NCI-H69 (cell line): ENCODE measurements around the gene AP1S1.
A peak's percentile ranks its signal among the peaks of the same experiment; 100 is the strongest.
"Not testable (repeated sequence)": the region's sequence is repeated elsewhere in the genome, so short reads cannot be mapped to it uniquely, and the experiment has no call there.

ENCODE experiments used
- DNase-seq: peaks from one replicate; lab custom pipeline; 2025; lab: John Stamatoyannopoulos, UW

AP1S1 gene

DNA sequence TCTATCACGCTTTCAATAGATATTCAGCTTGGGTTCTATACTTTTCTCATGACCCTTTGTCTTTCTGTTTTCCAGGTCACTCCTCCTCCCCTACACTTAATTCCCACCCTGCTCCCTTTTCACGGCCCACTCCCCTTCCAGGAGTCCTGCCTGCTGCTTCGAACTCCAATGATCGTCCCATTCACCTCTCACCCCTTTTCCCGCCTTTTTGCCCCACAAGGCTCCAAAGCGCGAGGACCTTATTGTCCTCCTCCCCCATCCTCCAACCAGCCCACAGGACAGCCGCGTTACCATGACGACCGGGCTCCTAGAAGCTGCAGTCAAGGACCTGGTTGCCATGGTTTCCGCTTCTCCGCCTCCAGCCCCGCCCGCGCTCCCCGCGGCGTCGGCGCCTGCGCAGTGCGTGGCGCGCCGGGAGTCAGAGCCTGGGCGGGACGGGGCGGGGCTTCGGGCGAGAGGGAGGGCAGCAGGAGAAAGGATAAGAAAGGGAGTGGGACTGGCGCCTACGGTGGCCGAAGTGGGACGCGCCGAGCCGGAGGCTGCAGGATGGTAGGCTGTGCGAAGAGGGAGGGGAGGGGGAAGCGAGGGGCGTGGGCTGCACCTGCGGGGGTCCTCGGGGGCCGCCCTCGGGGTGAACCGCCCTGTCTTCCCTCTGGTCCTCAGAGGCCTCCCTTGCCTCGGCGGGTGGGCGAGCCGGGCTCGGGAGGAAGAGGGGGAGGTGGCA is at the start of gene AP1S1:
Gene AP1S1, plus strand, starts transcription at position 508 of the 724 bp plus-strand sequence. Its CDS starts 39 bp downstream, at position 547.
- peak; percentile 99 for DNase-seq

DNA sequence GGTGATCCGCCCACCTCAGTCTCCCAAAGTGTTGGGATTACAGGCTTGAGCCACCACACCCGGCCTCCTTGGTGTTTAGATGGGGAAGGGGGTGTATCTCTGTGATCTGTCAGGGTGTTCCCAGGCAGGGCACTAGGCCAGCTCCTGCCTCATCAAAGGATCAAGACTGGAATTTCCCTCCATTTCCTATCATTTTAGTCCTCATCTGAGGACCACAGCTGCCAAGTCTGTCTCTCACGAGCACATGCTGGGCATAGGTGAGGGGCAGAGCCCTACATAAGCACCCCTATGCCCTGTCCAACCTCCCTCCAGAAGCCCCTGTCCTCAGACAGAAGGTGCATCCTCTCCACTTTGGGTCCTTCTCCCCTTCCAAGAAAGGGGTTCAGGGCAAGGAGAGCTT is 49.5 kb upstream of the AP1S1 start:
- DNase-seq = no peak

DNA sequence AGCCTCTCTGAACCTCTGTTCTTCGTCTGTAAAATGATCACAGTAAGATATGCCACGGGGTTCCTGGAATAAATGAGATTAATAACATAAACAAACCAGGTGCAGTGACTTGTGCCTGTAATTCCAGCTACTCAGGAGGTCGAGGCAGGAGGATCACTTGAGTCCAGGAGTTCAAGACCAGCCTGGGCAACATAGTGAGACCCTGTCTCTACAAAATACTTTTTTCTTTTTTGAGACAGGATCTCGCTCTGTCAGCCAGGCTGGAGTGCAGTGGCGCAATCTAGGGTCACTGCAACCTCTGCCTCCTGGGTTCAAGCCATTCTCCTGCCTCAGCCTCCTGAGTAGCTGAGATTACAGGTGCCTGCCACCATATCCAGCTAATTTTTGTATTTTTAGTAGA is 49.0 kb upstream of the AP1S1 start:
- DNase-seq = not testable (repeated sequence)

DNA sequence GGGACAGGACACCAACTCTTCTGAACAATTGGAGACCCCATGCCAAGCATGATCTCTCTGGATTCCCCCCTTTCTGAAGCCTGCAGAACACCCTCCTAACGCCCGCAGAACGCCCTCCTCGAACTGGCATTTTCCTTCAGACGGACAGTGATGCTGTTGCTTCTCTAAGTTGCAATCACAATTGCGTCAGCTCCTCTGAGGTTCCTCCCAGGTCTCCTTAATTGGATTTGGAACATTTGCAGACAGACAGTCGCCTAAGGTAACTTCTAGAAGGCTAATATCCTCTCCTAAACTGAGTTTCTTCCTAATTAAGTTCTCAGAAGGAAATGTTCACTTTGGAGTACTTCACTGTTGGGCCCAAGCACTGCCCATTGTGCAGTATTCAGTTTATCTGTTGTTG is 47.9 kb upstream of the AP1S1 start:
- no peak for DNase-seq

DNA sequence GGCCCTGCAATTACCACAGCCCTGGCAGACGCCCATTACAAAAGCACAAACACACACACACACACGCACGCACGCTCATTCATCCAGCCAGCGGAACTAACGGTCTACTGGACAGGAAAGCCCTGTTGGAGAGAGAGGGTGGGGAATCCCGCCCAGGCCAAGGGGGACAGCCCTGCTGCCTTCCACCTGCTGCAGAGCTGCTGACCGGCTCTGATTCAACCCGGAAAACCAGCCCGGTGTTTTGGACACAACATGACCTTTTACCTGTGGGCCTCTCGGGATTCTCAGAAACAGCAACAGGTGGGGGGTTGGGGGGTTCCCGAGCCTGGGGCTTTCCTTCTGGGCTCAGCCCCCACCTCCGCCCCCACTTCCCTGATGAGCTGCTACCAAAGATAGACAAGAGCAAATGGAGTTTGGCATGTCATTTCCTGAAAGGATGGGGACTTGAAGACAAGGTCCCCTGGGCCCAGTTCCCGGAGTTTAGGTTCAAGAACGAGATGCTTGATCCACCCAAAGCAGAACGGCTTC is 45.9 kb upstream of the AP1S1 start:
- DNase-seq = peak; percentile 41

DNA sequence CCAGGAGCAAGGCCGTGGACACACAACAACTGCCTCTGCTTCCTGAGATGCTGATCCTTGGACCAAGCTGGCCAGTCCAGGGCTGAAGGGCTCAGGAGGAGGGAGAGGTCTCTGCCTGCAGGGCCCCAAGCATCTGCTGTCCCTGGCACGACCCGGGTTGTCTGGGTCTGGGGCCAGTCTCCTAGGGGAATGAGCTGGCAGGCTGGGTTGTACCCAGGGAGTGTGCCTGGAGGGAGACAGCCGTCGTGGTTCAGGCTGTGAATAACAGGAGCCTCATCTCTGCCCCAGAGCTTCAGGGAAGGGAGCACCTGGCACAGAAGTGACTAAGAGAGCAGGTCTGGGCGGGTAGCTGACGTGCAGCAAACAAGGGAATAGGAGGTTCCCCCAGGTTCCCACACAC is 45.3 kb upstream of the AP1S1 start:
- no peak for DNase-seq

DNA sequence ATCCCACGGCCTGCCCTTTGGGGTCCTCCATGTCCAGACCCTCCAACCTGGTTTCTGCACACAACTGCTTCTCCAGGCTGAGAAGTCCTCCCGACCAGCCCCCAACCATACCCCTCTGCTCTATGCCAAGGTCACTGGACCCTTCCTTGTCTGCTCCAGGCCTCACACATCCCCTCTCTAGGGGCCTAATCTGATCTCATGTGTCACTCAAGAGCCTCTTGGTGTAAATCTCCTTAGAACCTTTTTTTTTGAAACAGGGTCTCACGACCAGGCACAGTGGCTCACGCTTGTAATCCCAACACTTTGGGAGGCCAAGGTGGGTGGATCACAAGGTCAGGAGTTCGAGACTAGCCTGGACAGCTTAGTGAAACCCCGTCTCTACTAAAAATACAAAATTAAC is 44.9 kb upstream of the AP1S1 start:
- no peak for DNase-seq

DNA sequence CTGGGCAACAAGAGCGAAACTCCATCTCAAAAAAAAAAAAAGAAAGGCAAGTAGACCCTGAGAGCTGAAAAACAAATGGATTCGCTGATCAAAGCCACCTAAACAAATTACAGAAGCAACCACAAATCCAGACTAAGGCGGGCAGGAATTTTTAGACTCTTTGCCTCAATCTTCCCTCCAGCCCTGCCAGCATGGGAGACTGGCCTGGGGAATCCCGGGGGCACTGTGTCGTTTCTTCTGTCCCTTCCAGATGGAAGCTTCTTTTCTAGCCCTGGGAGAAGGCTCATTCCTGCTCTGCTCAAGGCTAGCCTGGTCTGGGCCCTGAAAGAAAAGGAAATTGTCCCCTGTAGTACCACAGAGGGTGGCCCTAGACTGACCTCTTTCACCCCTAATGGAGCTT is 43.0 kb upstream of the AP1S1 start:
- DNase-seq = no peak

DNA sequence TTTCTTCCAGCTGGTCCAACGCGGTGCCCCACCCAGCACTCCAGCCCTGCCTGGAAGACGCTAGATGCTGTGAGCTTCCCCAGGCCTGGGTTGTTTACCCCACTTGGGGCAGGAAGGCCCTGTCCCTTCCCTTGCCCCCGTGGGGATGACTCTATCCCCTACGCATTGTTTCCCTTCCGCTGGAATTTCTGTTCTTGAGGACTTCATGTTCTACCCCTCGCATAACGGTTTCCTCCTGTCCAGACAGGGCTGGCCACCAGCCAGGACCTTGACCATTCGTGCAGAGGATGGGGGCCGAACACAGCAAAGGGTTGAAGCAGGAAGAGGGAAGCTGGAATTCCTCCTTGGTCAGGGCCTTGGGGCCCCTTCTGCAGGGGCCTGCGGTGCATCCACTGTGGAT is 42.0 kb upstream of the AP1S1 start:
- no peak for DNase-seq

DNA sequence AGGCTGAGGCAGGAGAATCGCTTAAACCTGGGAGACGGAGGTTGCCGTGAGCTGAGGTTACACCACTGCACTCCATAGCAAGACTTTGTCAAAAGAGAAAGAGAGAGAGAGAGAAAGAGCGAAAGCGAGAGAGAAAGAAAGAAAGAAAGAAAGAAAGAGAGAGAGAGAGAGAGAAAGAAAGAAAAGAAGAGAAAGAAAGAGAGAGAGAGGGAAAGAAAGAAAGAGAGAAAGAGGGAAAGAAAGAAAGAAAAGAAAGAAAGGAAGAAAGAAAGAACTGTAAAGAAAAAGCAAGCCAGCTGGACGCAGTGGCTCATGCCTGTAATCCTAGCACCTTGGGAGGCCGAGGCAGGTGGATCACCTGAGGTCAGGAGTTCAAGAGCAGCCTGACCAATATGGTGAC is 41.1 kb upstream of the AP1S1 start:
- not testable (repeated sequence) for DNase-seq

DNA sequence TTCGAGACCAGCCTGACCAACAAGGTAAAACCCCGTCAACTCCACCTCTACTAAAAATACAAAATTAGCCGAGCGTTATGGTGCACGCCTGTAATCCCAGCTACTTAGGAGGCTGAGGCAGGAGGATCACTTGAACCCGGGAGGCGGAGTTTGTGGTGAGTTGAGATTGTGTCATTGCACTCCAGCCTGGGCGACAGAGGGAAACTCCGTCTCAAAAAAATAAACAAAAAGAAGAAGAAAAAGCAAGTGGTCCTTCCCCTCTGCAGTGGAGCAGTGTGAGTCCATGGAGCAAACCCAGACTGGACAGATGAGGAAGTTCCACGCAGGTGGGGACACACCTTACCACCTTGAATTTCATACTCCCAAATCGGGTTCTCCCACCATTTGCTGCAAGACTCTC is 40.4 kb upstream of the AP1S1 start:
- no peak for DNase-seq

DNA sequence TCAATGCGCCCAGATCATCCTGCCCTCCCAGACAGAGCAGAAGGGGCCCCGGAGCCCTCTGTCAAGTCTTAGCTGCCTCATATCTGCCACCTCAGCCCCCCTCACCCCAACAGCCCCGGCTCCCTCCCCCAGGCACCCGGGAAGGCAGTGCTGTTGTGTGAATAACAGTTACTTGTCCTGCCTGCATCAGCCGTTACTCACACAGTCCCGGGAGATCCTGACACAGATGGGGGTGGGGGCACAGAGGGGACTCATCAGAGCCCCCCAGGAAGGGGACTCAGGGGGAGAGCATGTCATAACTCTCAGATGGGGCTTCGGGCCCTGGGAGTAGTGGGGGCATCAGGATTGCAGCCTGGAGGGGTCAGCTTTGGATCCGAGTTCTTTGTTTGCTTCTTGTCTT is 39.8 kb upstream of the AP1S1 start:
- DNase-seq = no peak

DNA sequence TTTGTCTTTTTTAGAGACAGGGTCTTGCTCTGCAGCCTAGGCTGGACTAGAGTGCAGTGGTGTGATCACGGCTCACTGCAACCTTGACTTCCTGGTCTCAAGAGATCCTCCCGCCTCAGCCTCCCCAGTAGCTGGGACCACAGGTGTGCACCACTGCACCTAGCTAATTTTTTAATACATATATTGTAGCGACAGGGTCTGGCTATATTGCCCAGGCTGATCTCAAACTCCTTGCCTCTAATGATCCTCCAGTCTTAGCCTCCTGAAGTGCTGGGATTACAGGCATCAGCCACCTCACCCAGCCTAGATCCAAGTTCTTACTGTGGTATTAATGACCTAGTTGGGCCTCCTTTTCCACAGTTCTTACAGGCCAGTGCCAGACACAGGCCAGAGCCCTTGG is 39.1 kb upstream of the AP1S1 start:
- DNase-seq = no peak

DNA sequence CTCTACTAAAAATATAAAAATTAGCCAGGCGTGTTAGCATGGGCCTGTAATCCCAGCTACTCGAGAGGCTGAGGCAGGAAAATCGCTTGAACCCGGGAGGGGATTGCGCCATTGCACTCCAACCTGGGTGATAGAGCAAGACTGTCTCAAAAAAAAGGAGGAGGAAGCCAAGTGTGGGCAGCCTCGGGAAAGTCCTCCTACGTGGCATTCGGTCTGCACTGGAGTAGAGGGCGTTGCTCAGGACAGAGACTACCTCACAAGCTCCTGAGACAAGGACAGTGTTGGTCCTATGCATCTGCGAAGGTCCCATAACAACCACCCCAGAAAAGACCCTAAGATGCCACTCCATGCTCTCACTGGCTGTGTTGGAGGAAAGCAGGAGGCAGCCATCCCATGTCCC is 37.4 kb upstream of the AP1S1 start:
- no peak for DNase-seq

DNA sequence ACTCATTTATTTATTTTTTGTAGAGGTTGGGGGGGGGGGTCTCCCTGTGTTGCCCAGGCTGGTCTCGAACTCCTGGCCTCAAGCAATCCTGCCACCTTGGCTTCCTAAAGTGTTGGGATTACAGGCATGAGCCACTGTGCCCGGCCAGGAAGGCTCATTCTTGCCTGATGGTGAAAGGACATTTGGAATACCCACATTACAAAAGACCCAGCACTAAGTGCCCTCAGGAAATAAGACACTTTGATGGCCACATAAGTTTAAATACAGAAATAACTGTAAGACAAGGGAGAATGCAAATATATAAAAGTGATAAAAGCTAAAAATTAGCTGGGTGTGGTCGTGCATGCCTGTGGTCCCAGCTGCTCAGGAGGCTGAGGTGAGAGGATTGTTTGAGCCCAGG is 35.4 kb upstream of the AP1S1 start:
- DNase-seq = no peak

DNA sequence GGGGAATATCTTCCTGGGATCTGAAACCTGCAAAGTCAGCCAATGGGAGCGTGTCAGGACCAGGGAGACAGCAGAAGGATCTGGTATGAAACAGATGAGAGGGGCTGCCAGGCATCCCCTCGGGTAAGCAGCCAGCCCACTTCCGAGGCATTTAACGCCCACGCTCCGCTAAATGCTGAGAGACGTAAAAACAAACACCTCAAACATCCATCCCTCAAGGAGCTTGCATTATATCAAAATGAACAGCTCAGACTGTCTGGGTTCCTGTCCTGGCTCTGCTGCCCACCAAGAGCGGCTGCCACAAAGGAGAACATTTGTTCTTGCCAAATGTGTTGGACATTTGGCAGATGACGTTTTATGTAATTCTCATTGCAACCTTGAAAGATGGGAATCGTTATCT is 34.4 kb upstream of the AP1S1 start:
- DNase-seq = no peak

DNA sequence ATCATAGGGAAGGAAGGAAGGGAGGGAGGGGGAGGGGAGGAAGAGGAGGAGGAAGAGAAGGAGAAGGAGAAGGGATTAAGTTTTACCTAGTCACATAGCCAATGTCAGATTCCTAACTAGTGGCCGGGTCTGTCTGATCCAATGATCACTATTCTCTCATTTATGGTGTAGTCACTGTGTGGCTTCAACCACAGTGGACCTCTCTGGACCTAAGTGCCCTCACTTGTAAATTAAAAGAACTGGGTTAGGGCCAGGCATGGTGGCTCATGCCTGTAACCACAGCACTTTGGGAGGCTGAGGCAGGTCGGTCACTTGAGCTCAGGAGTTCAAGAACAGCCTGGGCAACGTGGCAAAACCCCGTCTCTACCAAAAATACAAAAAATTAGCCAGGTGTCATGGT is 34.0 kb upstream of the AP1S1 start:
- DNase-seq = no peak

DNA sequence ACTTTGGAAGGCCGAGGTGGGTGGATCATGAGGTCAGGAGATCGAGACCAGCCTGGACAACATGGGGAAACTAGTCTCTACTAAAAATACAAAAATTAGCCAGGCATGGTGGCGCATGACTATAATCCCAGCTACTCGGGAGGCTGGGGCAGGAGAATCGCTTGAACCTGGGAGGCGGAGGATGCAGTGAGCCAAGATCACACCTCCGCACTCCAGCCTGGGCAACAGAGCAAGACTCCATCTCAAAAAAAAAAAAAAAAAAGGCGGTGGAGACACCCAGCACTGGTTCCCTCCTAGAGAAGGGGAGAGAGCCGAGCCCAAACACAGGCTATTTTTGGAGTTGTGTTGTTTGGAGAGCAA is 32.7 kb upstream of the AP1S1 start:
- DNase-seq = not testable (repeated sequence)

DNA sequence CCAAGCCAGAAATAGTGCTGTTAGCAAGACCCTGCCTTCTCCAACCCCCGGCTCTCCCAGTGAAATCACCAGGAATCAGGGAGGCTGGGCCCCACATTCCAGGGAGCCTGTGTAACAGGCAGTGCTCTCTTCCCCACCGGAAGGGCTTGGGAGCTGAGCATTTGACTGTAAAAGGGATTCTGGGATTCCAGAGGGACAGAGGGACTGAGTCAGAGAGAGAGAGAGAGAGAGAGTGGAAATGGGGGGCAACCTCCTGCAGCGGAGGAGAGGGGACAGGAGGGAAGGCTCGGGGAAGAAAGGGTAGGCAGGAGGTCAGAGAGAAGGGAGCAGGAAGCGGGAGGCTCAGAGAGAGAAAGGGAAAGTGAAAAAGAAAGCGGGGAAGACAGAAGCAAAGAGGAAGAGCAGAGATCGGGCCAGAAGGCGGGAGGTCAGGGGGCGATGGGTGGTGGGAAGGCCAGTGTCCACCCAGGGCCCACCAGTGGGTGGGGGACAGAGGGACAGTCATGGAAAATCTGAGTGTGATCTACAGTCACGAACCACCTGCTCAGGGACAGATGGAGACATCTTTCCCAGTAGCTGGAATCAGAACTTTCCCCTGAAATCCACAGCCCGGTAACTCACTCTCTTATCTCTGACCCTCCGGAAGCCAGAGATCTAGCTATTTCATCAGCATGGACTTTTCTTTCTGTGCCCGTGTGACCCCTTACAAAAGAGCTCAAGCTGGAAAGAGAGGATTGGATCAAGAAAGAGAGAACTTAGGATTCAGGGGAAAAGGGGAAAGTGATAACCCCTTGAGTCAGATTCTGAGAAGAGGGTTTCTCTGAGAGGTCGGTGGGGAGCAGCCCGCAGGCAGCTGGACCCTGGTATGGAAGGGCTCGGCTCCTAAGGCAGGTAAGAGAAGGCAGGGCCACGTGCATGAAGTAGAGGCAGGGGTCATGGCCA is 32.0 kb upstream of the AP1S1 start:
- no peak for DNase-seq

DNA sequence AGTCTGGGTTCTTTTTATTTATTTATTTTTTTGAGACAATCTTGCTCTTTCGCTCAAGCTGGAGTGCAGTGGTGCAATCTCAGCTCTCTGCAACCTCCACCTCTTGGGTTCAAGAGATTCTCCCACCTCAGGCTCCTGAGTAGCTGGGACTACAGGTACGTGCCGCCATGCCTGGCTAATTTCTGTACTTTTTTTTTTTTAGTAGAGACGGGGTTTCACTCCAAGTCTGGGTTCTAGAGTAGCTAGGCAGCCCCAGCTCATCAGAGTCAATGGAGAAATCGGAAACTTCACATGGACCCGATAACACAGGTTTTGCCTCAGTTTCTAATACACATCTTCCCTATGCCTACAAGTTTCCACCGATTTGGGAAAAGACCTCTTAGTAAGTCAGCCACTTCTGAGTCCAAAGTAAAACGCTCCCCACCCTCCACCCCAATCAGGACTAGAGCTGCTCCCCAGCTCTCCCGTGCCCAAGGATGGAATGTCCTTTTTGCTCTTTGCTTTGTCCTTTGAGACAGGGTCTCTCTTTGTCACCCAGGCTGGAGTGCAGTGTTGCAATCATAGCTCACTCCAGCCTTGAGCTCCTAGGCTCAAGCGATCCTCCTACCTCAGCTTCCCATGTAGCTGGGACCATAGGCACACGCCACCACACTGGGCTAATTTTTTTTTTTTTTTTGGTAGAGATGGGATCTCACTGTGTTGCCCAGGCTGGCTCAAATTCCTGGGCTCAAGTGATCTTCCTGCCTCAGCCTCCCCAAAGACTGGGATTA is 31.2 kb upstream of the AP1S1 start:
- no peak for DNase-seq

DNA sequence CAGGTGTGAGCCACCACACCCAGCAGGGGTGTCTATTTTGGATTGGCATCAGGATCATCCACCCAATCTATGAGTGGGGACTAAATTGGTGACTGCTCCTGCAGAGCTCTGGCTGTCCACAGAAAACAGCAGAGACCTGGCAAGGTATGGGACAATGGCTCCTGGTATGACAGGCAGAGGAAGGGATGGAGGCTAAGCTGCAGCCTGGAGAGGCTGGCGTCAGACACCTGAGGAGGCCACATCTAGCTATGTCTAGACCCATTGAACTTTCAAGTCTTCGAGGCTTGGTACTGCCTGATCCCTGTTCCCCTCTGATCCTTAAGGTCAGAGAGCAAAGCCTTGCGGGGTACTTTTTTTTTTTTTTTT is 30.6 kb upstream of the AP1S1 start:
- no peak for DNase-seq

DNA sequence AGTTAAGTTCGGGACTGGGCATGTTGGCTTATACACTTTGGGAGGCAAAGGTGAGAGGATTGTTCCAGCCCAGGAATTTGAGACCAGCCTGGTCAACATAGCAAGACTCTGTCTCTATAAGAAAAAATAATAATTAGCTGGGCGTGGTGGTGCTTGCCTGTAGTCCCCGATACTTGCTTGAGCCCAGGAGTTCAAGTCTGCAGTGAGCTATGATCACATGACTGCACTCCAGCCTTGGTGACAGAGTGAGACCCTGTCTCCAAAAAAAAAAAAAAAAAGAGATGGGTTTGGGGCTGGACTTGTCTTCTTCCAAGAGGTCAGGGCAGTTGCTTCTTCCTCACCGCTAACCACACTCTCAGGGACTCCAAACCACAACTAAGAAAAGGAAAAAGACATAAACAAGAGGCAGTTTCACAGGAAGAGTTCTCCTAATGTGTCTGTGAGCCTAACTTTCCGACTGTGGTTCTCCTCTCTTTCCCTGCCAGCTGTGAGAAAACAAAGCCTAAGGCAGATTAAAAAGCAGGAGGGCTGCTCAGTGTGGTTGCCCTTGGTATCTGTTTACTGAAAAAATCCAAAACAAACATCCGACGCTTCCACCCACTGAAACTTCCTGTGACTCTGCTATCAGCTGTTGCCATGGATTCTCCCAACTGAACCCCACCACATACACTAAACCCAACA is 29.8 kb upstream of the AP1S1 start:
- peak; percentile 24 for DNase-seq
